ENCODE measurements around the gene ABHD17B. TPM values are rescaled to one million over a fixed set of nuclear protein-coding genes. Genes with fewer than 3 reads are reported as not detected.
"Not testable (repeated sequence)": the region's sequence is repeated elsewhere in the genome, so short reads cannot be mapped to it uniquely, and the experiment has no call there.

ABHD17B gene
- 64.3 TPM for total RNA-seq (ENCODE audit: insufficient read depth, low replicate concordance)

GRCh38 chr9:71911061-71911907 is at the start of gene ABHD17B, which contains the start of gene C9orf85:
TSS of gene ABHD17B (minus strand) at chr9:71911193. CDS start at chr9:71875080, 36,113 bp downstream.
TSS of gene C9orf85 (plus strand) at chr9:71911639. CDS start at chr9:71911735, 96 bp downstream.
- DNase-seq (ENCODE audit: low spot score), result peak; percentile 100

DNA sequence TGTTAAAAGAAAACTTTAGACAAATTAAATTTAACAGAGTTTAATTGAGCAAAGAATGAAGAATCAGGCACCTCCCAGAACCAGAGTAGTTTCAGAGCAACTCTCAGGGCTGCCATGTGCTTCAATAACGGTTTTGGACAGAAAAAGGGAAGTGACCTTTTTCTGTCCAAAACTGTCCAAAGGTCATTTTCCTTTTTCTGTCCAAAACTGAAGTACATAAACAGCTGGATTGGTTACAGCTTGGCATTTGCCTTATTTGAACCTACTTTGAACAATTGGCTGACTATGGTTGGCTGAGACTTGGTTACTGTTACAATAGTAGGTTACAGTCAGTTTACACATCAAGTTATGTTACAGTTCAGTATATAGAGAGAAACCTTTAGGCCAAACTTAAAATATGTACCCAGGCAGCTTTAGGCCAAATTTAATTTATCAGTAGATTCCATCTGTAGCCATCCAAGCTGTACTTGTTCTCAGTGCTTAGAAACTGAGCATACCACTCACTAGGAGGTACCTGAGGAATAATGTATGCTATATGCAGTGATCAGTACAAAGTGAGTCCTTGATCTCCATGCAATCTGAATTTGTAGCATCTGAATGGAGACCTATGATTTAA is 44.4 kb upstream of the ABHD17B start:
- DNase-seq (ENCODE audit: low spot score), result no peak

GRCh38 chr9:71954652-71955051 is 43.7 kb upstream of the ABHD17B start:
- not testable (repeated sequence) for DNase-seq (ENCODE audit: low spot score)

DNA sequence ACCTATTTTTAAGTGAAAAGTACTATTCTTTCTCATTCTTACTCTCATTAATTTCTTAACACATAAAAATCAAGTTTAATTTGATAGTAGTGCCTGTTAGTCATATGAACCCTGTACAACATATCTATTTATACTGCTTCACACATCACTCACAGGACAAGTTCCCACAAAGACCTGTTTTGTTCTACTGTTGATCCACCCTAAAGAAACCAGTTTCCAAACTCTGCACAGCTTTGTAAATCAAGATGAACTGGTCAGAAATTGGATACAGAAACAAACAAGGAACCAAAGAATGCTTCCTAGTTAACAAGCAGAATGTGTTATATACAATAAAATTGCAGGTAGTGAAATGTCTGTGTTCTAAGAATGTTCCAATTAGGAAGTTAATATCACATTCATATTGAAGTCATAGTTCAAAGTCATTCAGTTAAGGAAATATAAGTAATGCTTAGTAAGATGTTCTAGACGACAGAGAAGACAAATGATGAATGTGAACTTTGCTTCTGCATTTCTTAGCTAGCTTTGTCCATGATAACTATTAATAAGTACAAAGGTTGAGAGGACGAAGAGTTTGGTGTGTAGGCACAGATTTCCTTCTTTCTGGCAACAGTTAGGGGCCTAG is 33.9 kb upstream of the ABHD17B start:
- DNase-seq (ENCODE audit: low spot score), result peak; percentile 21

- DNase-seq (ENCODE audit: low spot score), result peak; percentile 32
These were observed 31.1 kb upstream of the ABHD17B start for GRCh38 chr9:71941998-71942567.

- no peak for DNase-seq (ENCODE audit: low spot score)
These were observed 30.1 kb upstream of the ABHD17B start for GRCh38 chr9:71941060-71941568.

- DNase-seq (ENCODE audit: low spot score), result no peak
These were observed 26.9 kb upstream of the ABHD17B start for GRCh38 chr9:71937898-71938297.

DNA sequence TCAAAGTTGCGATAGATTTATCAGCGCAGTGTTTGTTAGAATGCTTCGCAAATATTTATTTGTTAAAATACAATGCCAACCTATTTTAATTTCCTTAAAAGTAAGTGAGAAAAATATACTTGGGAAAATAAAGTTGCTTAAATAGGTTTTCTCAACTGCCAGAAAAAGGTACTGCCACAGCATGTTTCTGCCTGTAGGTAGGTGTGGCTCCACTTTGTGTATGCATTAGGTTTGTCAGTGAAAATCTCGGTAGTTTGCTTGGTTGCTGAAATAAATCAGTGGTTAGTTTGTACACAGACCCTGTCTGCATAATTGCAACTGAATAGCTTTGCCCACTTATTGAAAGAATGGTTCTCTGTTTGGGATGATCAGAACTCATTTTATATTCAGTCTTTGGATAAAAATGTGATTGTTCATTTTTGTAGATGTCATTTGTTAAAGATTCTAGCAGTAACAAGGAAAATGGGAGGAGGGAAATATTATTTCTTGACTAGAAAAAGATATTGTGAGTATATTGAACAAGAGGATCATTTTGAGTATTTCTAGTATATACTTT is 26.2 kb upstream of the ABHD17B start:
- no peak for DNase-seq (ENCODE audit: low spot score)

DNA sequence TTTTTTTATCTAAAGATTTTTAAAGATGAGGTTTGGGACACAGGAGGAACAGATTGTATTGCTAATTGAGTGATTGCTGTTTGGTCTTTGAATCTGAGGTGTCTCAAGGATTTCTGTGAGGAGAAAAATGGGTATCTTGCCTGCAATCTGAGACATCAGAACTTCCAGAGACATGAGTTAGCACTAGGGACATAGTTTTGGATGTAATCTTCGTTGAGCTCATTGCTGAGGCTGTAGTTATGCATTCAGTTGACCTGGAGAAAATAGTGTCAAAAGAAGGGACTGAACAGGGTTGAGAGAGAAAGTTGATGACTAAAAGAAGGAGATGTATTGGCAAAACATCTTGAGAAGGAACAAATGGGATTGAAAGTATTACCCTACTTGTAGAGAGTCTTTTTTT is 25.1 kb upstream of the ABHD17B start:
- DNase-seq (ENCODE audit: low spot score), result no peak

- DNase-seq (ENCODE audit: low spot score), result no peak
These were observed 20.2 kb upstream of the ABHD17B start for GRCh38 chr9:71931166-71931565.

- DNase-seq (ENCODE audit: low spot score), result no peak
These were observed 18.9 kb upstream of the ABHD17B start for GRCh38 chr9:71929791-71930440.

GRCh38 chr9:71929223-71929622 is 18.2 kb upstream of the ABHD17B start:
- no peak for DNase-seq (ENCODE audit: low spot score)

- no peak for DNase-seq (ENCODE audit: low spot score)
These were observed 17.8 kb upstream of the ABHD17B start for GRCh38 chr9:71928806-71929205.

DNA sequence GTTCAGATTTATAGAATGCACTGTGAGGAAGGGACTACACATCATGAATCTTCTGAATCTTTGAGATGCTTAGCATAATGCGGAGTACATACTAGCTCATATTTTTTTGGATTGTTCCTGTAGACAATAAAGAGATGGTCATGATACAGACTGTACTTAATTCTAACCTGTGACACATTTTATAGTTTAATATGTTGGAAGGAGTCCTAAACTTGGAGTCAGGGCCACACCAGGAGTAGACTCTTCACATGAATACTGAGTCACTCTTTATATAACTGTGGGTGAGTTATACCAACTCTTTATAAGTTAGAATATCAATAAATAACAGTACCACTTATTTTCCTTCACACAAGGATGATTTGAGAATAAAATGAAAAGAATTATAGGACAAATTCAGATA is 17.4 kb upstream of the ABHD17B start:
- no peak for DNase-seq (ENCODE audit: low spot score)

DNA sequence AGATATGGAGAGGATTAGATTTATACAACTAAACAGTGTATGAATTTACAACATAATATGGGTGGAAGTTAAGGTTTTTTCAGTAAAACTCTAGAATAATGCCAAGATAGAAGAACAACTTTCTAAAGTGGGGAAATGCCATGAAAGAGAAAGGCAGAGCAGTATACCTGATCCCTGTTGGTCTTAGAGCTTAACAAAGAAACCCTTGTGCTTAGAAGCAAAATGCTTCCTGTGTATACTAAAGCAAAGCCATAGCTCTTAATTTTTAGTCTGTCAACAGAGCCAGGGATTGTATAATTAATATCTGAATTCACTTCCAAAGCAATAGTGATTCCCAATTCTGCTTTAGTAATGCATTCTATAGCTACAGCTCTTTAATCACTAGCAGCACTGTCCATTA is 14.8 kb upstream of the ABHD17B start:
- no peak for DNase-seq (ENCODE audit: low spot score)

GRCh38 chr9:71924576-71924975 is 13.6 kb upstream of the ABHD17B start:
- DNase-seq (ENCODE audit: low spot score), result no peak

DNA sequence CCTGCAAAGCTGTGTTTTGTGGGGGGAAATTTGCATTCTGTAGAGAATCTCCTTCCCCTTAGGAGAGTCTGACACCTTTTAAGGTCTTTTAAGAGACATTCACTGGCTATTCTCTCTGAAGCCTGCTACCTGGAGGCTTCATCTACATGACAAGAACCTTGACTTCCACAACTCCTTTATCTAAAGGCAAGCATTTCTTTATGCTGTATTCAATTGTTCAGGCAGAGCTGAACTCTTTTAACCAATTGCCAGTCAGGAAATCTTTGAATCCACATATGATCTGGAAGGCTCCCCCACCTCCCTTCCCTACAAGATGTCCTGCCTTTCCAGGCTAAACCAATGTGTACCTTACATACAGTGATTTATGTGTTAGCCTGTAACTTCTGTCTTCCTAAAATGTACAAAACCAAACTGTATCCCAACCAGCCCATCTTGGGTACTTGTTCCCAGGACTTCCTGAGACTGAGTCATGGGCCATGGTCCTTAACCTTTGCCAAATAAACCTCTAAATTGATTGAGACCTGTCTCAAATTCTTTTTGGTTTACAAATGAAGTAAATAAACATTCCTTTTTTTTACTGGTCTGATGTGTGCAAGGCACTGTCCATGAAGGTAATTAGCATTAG is 10.3 kb upstream of the ABHD17B start:
- no peak for DNase-seq (ENCODE audit: low spot score)

DNA sequence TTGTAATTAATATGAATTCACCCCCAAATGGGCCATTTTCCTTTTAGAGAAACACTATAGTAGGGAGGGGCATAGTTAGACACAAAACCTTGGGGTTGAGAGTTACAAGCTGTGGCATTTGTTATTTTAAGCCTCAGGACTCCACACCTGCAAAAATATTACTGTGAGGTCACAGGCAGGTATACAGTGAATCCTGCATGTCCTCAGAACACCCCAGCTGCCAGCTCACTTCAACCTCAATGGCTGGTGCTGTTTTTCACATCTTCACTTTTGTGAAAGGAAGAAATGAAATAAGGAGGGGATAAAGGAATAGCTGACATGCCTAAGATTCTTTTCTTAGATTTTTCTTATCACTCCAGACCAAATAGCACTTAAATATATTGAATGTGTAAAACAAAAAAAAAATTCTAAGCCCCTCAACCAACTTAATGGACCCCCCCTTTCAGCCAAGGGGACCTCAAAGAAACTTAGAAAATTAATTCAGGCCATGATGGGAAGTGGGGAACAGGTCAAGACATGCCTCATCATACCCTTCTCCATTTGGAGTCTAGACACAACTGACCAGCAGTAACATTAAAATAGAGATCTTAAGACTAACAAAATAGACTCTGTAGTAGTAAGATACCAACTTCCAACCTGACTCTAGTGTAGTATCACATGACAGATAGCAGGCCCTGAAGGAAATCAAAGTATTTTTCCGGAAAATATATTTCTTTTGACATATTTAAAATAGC is 9.6 kb upstream of the ABHD17B start:
- no peak for DNase-seq (ENCODE audit: low spot score)

DNA sequence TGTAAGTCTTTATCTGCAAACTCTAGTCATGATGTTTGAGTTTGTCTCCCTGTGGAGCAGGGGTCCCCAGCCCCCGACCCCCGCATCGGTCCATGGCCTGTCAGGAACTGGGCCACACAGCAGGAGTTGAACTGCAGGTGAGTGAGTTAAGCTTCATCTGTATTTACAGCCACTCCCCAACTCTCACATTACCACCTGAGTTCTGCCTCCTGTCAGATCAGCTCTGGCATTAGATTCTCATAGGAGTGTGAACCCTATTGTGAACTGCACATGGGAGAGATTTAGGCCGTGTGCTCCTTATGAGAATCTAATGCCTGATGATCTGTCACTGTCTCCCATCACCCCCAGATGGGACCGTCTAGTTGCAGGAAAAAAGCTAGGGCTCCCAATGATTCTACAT is 7.4 kb upstream of the ABHD17B start:
- DNase-seq (ENCODE audit: low spot score), result no peak

All from umbilical cord (tissue), 2 donors.